Small intestine (tissue), 7 donors: ENCODE data around the gene SEZ6L2. TPM values are rescaled to one million over a fixed set of nuclear protein-coding genes. Genes with fewer than 3 reads are reported as not detected.

Experiments used
- DNase-seq, 2 donors: peaks; one replicate each; pipeline versions ENCODE4 v3.0.0 to v3.0.0-alpha.2; 2013
- FAIRE-seq: peaks from 2 replicates; lab custom pipeline; 2012; peaks lifted over from hg19 to GRCh38; lab: Jason Lieb, UNC
- H3K27ac ChIP-seq, 3 donors: one replicate each; pipeline ENCODE4 v1.5.1; 2013; ENCODE audit warnings: low read length in 2 of 3, mild to moderate bottlenecking in 2 of 3, control low read depth in 1 of 3, inconsistent platforms in 1 of 3, low read depth in 1 of 3, moderate library complexity in 1 of 3
- H3K27me3 ChIP-seq, 3 donors: one replicate each; pipeline ENCODE4 v1.6.1; 2013; ENCODE audit warnings: low read length in 3 of 3, inconsistent platforms in 1 of 3; ENCODE audit not compliant: control insufficient read depth in 3 of 3, insufficient read depth in 3 of 3
- H3K36me3 ChIP-seq, 3 donors: one replicate each; pipeline ENCODE4 v1.6.1; 2013; ENCODE audit warnings: low read length in 3 of 3, inconsistent platforms in 1 of 3, low read depth in 1 of 3, mild to moderate bottlenecking in 1 of 3, moderate library complexity in 1 of 3; ENCODE audit not compliant: control insufficient read depth in 3 of 3, insufficient read depth in 2 of 3
- H3K4me1 ChIP-seq, 3 donors: one replicate each; pipeline ENCODE4 v1.6.1; 2013; ENCODE audit warnings: low read length in 2 of 3, inconsistent platforms in 1 of 3, low read depth in 1 of 3, mild to moderate bottlenecking in 1 of 3, moderate library complexity in 1 of 3; ENCODE audit not compliant: control insufficient read depth in 3 of 3, insufficient read depth in 2 of 3
- H3K4me3 ChIP-seq, 3 donors: one replicate each; pipeline ENCODE4 v1.5.1; 2013; ENCODE audit warnings: low read length in 3 of 3, control low read depth in 1 of 3, inconsistent platforms in 1 of 3, low read depth in 1 of 3, mild to moderate bottlenecking in 1 of 3, moderate library complexity in 1 of 3
- H3K9me3 ChIP-seq, 2 donors: one replicate each; pipeline ENCODE4 v1.6.1; 2013; ENCODE audit warnings: low read depth in 1 of 2, low read length in 1 of 2; ENCODE audit not compliant: control insufficient read depth in 2 of 2, insufficient read depth in 1 of 2
- WGBS, 3 donors: extraction: QIAGEN DNeasy Blood & Tissue Kit; methylation state at CpG; one replicate each; pipeline ENCODE4 v1.1.7; 2013; 5-methylcytosine and 5-hydroxymethylcytosine counted together
- polyA plus RNA-seq, 4 donors: library from polyadenylated mRNA; stranded (reverse) in 3 of 4; unstranded in 1 of 4; fragments of 200-250 nt in 3 of 4; fragments of 120-200 nt in 1 of 4; gene quantifications; one replicate each; pipeline versions ENCODE4 v1.2.1 to v1.2.3, GENCODE V29; 2013
- donor health status: healthy with polysubstance abuse.
- donor health status: control.
- donor health status: control.
- donor health status: Bipolar disorder and iron deficiency.
- donor health status: healthy.

The SEZ6L2 gene
- polyA plus RNA-seq, 4 donors, result 0.67 to 38.9 (median 8.8) TPM

- Histone ChIP-seq H3K4me3 (peak overlapping the region in 2 of 3 donors; percentile 28 to 53), H3K27ac (peak overlapping the region; percentile 4 to 90 (median 80)), H3K36me3 (peaks cover 0 to 21% (median 0%) of the 10 kb centered on the region in 3 donors), H3K9me3 (no peaks in the 10 kb centered on the region), H3K27me3 (peaks cover 0 to 9% (median 0%) of the 10 kb centered on the region in 3 donors), H3K4me1 (peaks cover 0 to 38% (median 0%) of the 10 kb centered on the region in 3 donors)
- FAIRE-seq, result no peak
- WGBS, 3 donors, result 1 to 3% (median 2%) methylated on average over 24 to 25 of the region's 25 CpGs
- peak in 1 of 2 donors; percentile 87 for DNase-seq
Measured at GRCh38 chr16:29898804-29899515, 390 bp downstream of the SEZ6L2 start.

GRCh38 chr16:29898135-29898803 is 1.1 kb downstream of the SEZ6L2 start:
- peak overlapping the region in 1 of 3 donors; percentile 90 for H3K27ac ChIP-seq
- FAIRE-seq, result no peak
- WGBS, 3 donors, result 11 to 21% (median 20%) methylated on average over 7 to 9 of the region's 9 CpGs

GRCh38 chr16:29897333-29897732 is 2.0 kb downstream of the SEZ6L2 start:
- FAIRE-seq, result no peak
- 36 to 56% (median 47%) methylated on average over 4 of the region's 4 CpGs for WGBS, 3 donors

More at GRCh38 chr16:29898135-29898803, 1.1 kb downstream of the SEZ6L2 start:
- Histone ChIP-seq H3K9me3 (no peaks in the 10 kb centered on the region), H3K36me3 (peaks cover 0 to 16% (median 0%) of the 10 kb centered on the region in 3 donors), H3K4me1 (peaks cover 0 to 44% (median 0%) of the 10 kb centered on the region in 3 donors), H3K4me3 (peak overlapping the region in 1 of 3 donors; percentile 53), H3K27me3 (peaks cover 0 to 9% (median 0%) of the 10 kb centered on the region in 3 donors)
- peak in 1 of 2 donors; percentile 28 for DNase-seq

GRCh38 chr16:29896841-29897240 is 2.5 kb downstream of the SEZ6L2 start:
- 42 to 61% (median 47%) methylated on average over 10 to 15 of the region's 15 CpGs for WGBS, 3 donors
- Histone ChIP-seq H3K9me3 (no peaks in the 10 kb centered on the region), H3K27me3 (peaks cover 0 to 9% (median 0%) of the 10 kb centered on the region in 3 donors), H3K27ac (no peak overlapping the region), H3K36me3 (peaks cover 0 to 21% (median 0%) of the 10 kb centered on the region in 3 donors), H3K4me3 (no peak overlapping the region), H3K4me1 (peaks cover 0 to 53% (median 4%) of the 10 kb centered on the region in 3 donors)
- DNase-seq (no peak), FAIRE-seq (no peak)

More at GRCh38 chr16:29897333-29897732, 2.0 kb downstream of the SEZ6L2 start:
- peaks cover 0 to 53% (median under 1%) of the 10 kb centered on the region in 3 donors for H3K4me1 ChIP-seq
- H3K27me3 ChIP-seq, result peaks cover 0 to 9% (median 0%) of the 10 kb centered on the region in 3 donors
- H3K9me3 ChIP-seq, result no peaks in the 10 kb centered on the region
- no peak overlapping the region for H3K4me3 ChIP-seq
- peaks cover 0 to 21% (median 0%) of the 10 kb centered on the region in 3 donors for H3K36me3 ChIP-seq
- H3K27ac ChIP-seq, result no peak overlapping the region
- DNase-seq, result no peak

GRCh38 chr16:29894352-29894751 is 5.0 kb downstream of the SEZ6L2 start:
- peaks cover 0 to 42% (median 4%) of the 10 kb centered on the region in 3 donors for H3K4me1 ChIP-seq
- FAIRE-seq (no peak), DNase-seq (no peak)
- H3K27ac ChIP-seq, result no peak overlapping the region
- 50 to 67% (median 64%) methylated on average over 4 of the region's 4 CpGs for WGBS, 3 donors
- H3K27me3 ChIP-seq, result peaks cover 0 to 9% (median 0%) of the 10 kb centered on the region in 3 donors
- H3K36me3 ChIP-seq, result peaks cover 0 to 20% (median 0%) of the 10 kb centered on the region in 3 donors
- H3K9me3 ChIP-seq, result no peaks in the 10 kb centered on the region
- H3K4me3 ChIP-seq, result no peak overlapping the region

- no peak for FAIRE-seq
Measured at GRCh38 chr16:29893553-29893952, 5.8 kb downstream of the SEZ6L2 start.

GRCh38 chr16:29892458-29892813 is 6.9 kb downstream of the SEZ6L2 start:
- H3K9me3 ChIP-seq, result no peaks in the 10 kb centered on the region
- 41 to 77% (median 57%) methylated on average over 6 of the region's 6 CpGs for WGBS, 3 donors
- peaks cover 0 to 1% (median 0%) of the 10 kb centered on the region in 3 donors for H3K27me3 ChIP-seq
- peaks cover 0 to 31% (median 0%) of the 10 kb centered on the region in 3 donors for H3K36me3 ChIP-seq
- H3K4me1 ChIP-seq, result peaks cover 0 to 29% (median 4%) of the 10 kb centered on the region in 3 donors
- FAIRE-seq (no peak), DNase-seq (no peak)
- H3K4me3 ChIP-seq, result no peak overlapping the region
- H3K27ac ChIP-seq, result peak overlapping the region; percentile 55 to 87 (median 82)

More at GRCh38 chr16:29893553-29893952, 5.8 kb downstream of the SEZ6L2 start:
- Histone ChIP-seq H3K9me3 (no peaks in the 10 kb centered on the region), H3K4me1 (peaks cover 0 to 39% (median 4%) of the 10 kb centered on the region in 3 donors), H3K27me3 (peaks cover 0 to 6% (median 0%) of the 10 kb centered on the region in 3 donors), H3K4me3 (no peak overlapping the region), H3K36me3 (peaks cover 0 to 22% (median 0%) of the 10 kb centered on the region in 3 donors), H3K27ac (peak overlapping the region in 1 of 3 donors; percentile 87)
- 51 to 70% (median 57%) methylated on average over 3 of the region's 3 CpGs for WGBS, 3 donors
- DNase-seq, result peak in 1 of 2 donors; percentile 51
